GM23338 (cell line): Measurements from ENCODE around the gene ZBBX. TPM values are rescaled to one million over a fixed set of nuclear protein-coding genes. Genes with fewer than 3 reads are reported as not detected.

Experiments used
- ATAC-seq: fragments of 200-7000 bp; cut with Tn5 transposase; 3 replicates; pipeline ENCODE4 v1.9.1; 2020
- DNase-seq: peaks from one replicate; pipeline ENCODE4 v3.0.0-alpha.2; 2015; ENCODE audit warnings: low spot score
- H2AFZ ChIP-seq: fragments of 200-600 bp; sonication (generic); 2 replicates; pipeline ENCODE4 v1.8.0; 2016; ENCODE audit warnings: antibody characterized with exemption, mild to moderate bottlenecking, moderate library complexity
- H3F3A ChIP-seq: fragments of 200-600 bp; sonication (generic); replicated peaks from 2 replicates; pipeline ENCODE4 v1.8.0; 2017; ENCODE audit warnings: antibody characterized with exemption, mixed run types, low read depth
- H3K27ac ChIP-seq: fragments of 200-600 bp; sonication (generic); 2 replicates; pipeline ENCODE4 v1.6.1; 2016; ENCODE audit warnings: low read depth
- H3K27me3 ChIP-seq: fragments of 200-600 bp; sonication (generic); 2 replicates; pipeline ENCODE4 v1.8.0; 2016; ENCODE audit warnings: mild to moderate bottlenecking, mixed run types, moderate library complexity; ENCODE audit not compliant: insufficient read depth
- H3K36me3 ChIP-seq: fragments of 200-600 bp; sonication (generic); 2 replicates; pipeline ENCODE4 v1.8.0; 2016; ENCODE audit warnings: mild to moderate bottlenecking; ENCODE audit not compliant: insufficient read depth
- H3K4me1 ChIP-seq: fragments of 200-600 bp; sonication (generic); 2 replicates; pipeline ENCODE4 v1.8.0; 2016; ENCODE audit warnings: mild to moderate bottlenecking, moderate library complexity; ENCODE audit not compliant: insufficient read depth
- H3K4me2 ChIP-seq: fragments of 200-600 bp; sonication (generic); 2 replicates; pipeline ENCODE4 v1.7.1; 2017; ENCODE audit warnings: mixed run types
- H3K4me3 ChIP-seq: fragments of 200-600 bp; sonication (generic); 2 replicates; pipeline ENCODE4 v1.6.1; 2016; ENCODE audit warnings: mixed run types
- H3K79me2 ChIP-seq: fragments of 200-600 bp; sonication (generic); replicated peaks from 2 replicates; pipeline ENCODE4 v1.8.0; 2017; ENCODE audit warnings: mild to moderate bottlenecking; ENCODE audit not compliant: insufficient read depth
- H3K9me2 ChIP-seq: fragments of 200-600 bp; sonication (generic); 2 replicates; pipeline ENCODE4 v1.8.0; 2017; ENCODE audit not compliant: insufficient read depth
- H4K20me1 ChIP-seq: fragments of 200-600 bp; sonication (generic); replicated peaks from 2 replicates; pipeline ENCODE4 v1.8.0; 2017; ENCODE audit warnings: mild to moderate bottlenecking; ENCODE audit not compliant: insufficient read depth
- H3K27ac Mint-ChIP-seq: 2 replicates; pipeline ENCODE4 v1.8.0; 2020; ENCODE audit warnings: inconsistent platforms, mild to moderate bottlenecking, moderate library complexity, mixed read lengths
- H3K27me3 Mint-ChIP-seq: 3 replicates; pipeline ENCODE4 v1.8.0; 2022; ENCODE audit warnings: low read depth, mild to moderate bottlenecking, moderate library complexity, mixed read lengths, inconsistent platforms; ENCODE audit not compliant: insufficient read depth, poor library complexity
- H3K36me3 Mint-ChIP-seq: 3 replicates; pipeline ENCODE4 v1.8.0; 2021; ENCODE audit warnings: low read depth, mild to moderate bottlenecking, inconsistent platforms, moderate library complexity, mixed read lengths
- H3K4me1 Mint-ChIP-seq: 3 replicates; pipeline ENCODE4 v1.8.0; 2020; ENCODE audit warnings: mild to moderate bottlenecking, inconsistent platforms, mixed read lengths
- H3K4me3 Mint-ChIP-seq: 3 replicates; pipeline ENCODE4 v1.8.0; 2021; ENCODE audit warnings: moderate library complexity, mild to moderate bottlenecking, inconsistent platforms, mixed read lengths
- H3K9me3 Mint-ChIP-seq: 3 replicates; pipeline ENCODE4 v1.8.0; 2020; ENCODE audit warnings: moderate library complexity, mild to moderate bottlenecking, inconsistent platforms, mixed read lengths
- CREB1 ChIP-seq: fragments of 250-450 bp; sonication (Bioruptor Pico); IDR thresholded peaks from 2 replicates; pipeline ENCODE4 v1.5.0; 2020; ENCODE audit warnings: low read depth, mild to moderate bottlenecking, moderate library complexity
- EZH2 ChIP-seq: fragments of 200-600 bp; sonication (generic); IDR thresholded peaks from one replicate; pipeline ENCODE4 v1.8.0; 2017; ENCODE audit warnings: antibody characterized with exemption, mild to moderate bottlenecking, low read depth; ENCODE audit not compliant: unreplicated experiment
- JUNB ChIP-seq: IDR thresholded peaks from one replicate; pipeline ENCODE4 v1.6.1; 2016; ENCODE audit warnings: antibody characterized with exemption; ENCODE audit not compliant: unreplicated experiment
- NANOG ChIP-seq: IDR thresholded peaks from 2 replicates; pipeline ENCODE4 v1.6.1; 2016; ENCODE audit warnings: antibody characterized with exemption, borderline replicate concordance
- POLR2AphosphoS5 ChIP-seq: IDR thresholded peaks from 2 replicates; pipeline ENCODE4 v1.6.1; 2016; ENCODE audit warnings: antibody characterized with exemption, low read depth
- REST ChIP-seq: IDR thresholded peaks from one replicate; pipeline ENCODE4 v1.6.1; 2018; ENCODE audit warnings: antibody characterized with exemption; ENCODE audit not compliant: unreplicated experiment
- STAT1 ChIP-seq: IDR thresholded peaks from one replicate; pipeline ENCODE4 v1.6.1; 2016; ENCODE audit warnings: antibody characterized with exemption; ENCODE audit not compliant: unreplicated experiment
- ZNF114 ChIP-seq: fragments of 250-450 bp; sonication (Bioruptor Pico); IDR thresholded peaks from 2 replicates; pipeline ENCODE4 v1.5.0; 2020; ENCODE audit warnings: mild to moderate bottlenecking, moderate library complexity
- ZNF331 ChIP-seq: fragments of 250-450 bp; sonication (Bioruptor Pico); IDR thresholded peaks from 2 replicates; pipeline ENCODE4 v1.5.0; 2020; ENCODE audit warnings: low read depth, mild to moderate bottlenecking, moderate library complexity
- polyA plus RNA-seq: library from polyadenylated mRNA; unstranded; fragments of >200 nt; fragmentation: Nextera tagmentation; extraction: Ambion mirVana; gene quantifications from 2 replicates; pipeline ENCODE4 v1.2.1, GENCODE V29; 2016
- total RNA-seq: library from RNA; depleted of rRNA; stranded (reverse); fragments of >200 nt; shearing (Covaris generic); gene quantifications from 2 replicates; pipeline ENCODE4 v1.2.3, GENCODE V29; 2014
- TF ChIP-seq, protein P1 (sequence below), 2 experiments: fragments of 200-600 bp in 1 of 2; sonication (generic) in 1 of 2; conservative IDR thresholded peaks; 2 replicates each; pipeline versions ENCODE4 v1.5.1 to v1.6.1; 2016 to 2017; ENCODE audit warnings: antibody characterized with exemption in 2 of 2, low read depth in 2 of 2, mild to moderate bottlenecking in 2 of 2, moderate library complexity in 1 of 2

ZBBX gene
- total and polyA plus RNA-seq, 2 experiments from 2014 or later, result 0.90 to 1.1 TPM

DNA sequence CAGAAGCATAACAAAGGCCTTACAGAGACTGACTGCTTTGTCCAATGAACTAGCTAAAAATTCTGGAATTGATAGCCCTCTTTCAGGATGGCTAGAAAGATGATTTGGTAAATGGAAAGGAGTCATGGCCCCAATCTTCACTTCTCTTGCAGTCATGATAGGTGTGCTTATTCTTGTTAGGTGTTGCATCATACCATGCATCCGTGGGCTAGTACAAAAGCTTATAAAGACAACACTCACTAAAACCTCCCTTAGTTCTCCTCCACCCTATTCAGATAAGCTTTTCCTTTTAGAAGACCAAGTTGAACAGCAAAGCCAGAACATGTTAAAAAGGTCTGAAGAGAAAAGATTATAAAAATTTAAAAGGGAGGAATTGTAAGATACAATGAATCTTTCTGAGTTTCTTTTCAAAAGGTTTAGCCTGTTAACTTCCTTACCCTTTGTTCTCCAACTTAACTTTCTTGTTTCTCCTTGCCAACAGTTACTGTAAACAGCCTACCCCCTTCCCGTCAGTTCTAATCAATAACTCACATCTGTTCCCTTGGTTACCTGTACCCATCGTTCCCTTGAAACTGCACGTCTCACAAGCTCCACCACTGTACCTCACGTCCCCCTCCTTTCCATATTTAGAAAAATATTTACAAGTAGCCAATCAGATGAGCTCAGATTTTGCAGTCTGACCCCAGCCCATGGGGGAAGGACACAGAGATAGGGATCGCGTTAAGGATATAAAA, 105.8 kb downstream of the ZBBX start:
- Mint-ChIP-seq H3K36me3 (peaks cover 20% of the 10 kb centered on the region; the same call in 2 of the 3 replicates), H3K4me3 (no peak overlapping the region), H3K9me3 (peaks cover 22% of the 10 kb centered on the region), H3K27ac (no peak overlapping the region), H3K4me1 (no peaks in the 10 kb centered on the region), H3K27me3 (no peaks in the 10 kb centered on the region)
- no peak for DNase-seq
- Histone ChIP-seq H4K20me1 (no peaks in the 10 kb centered on the region), H3F3A (no peaks in the 10 kb centered on the region), H2AFZ (no peak overlapping the region), H3K4me3 (no peak overlapping the region), H3K79me2 (no peaks in the 10 kb centered on the region), H3K9me2 (peaks cover 10% of the 10 kb centered on the region; the same call in 1 of the 2 replicates), H3K4me2 (no peak overlapping the region), H3K4me1 (no peaks in the 10 kb centered on the region), H3K27me3 (no peaks in the 10 kb centered on the region), H3K27ac (no peak overlapping the region), H3K36me3 (no peaks in the 10 kb centered on the region; the same call in 1 of the 2 replicates)
- TF ChIP-seq, protein P1, sequence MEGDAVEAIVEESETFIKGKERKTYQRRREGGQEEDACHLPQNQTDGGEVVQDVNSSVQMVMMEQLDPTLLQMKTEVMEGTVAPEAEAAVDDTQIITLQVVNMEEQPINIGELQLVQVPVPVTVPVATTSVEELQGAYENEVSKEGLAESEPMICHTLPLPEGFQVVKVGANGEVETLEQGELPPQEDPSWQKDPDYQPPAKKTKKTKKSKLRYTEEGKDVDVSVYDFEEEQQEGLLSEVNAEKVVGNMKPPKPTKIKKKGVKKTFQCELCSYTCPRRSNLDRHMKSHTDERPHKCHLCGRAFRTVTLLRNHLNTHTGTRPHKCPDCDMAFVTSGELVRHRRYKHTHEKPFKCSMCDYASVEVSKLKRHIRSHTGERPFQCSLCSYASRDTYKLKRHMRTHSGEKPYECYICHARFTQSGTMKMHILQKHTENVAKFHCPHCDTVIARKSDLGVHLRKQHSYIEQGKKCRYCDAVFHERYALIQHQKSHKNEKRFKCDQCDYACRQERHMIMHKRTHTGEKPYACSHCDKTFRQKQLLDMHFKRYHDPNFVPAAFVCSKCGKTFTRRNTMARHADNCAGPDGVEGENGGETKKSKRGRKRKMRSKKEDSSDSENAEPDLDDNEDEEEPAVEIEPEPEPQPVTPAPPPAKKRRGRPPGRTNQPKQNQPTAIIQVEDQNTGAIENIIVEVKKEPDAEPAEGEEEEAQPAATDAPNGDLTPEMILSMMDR (conservative IDR thresholded peaks at IDR 0.05; ENCODE audit: low read depth in 2 of 2), result no peak
- TF ChIP-seq ZNF114 (CRISPR knock-in tag) (no peak), CREB1 (no peak), JUNB (no peak), POLR2AphosphoS5 (no peak)
- ATAC-seq, result no peak

- Mint-ChIP-seq H3K27me3 (no peaks in the 10 kb centered on the region), H3K27ac (no peak overlapping the region), H3K4me3 (no peak overlapping the region), H3K36me3 (no peaks in the 10 kb centered on the region), H3K9me3 (no peaks in the 10 kb centered on the region), H3K4me1 (no peaks in the 10 kb centered on the region)
- no peaks in the 10 kb centered on the region for H3K79me2 ChIP-seq
- H3K9me2 ChIP-seq, result peaks cover 3% of the 10 kb centered on the region; the same call in 1 of the 2 replicates
- H3K27me3 ChIP-seq, result no peaks in the 10 kb centered on the region
- no peak overlapping the region for H3K4me2 ChIP-seq
- DNase-seq (no peak), ATAC-seq (no peak)
- no peaks in the 10 kb centered on the region for H3K36me3 ChIP-seq
- H4K20me1 ChIP-seq, result no peaks in the 10 kb centered on the region
- no peaks in the 10 kb centered on the region for H3F3A ChIP-seq
- H3K4me1 ChIP-seq, result no peaks in the 10 kb centered on the region
- H2AFZ ChIP-seq, result 0 out of 2 replicates have a peak overlapping the region, but pooled peaks have one; percentile 19
- no peak overlapping the region for H3K27ac ChIP-seq
- H3K4me3 ChIP-seq, result no peak overlapping the region
- TF ChIP-seq REST, result no peak
- TF ChIP-seq STAT1, result no peak
- TF ChIP-seq CREB1, result no peak
- TF ChIP-seq EZH2, result no peak
- TF ChIP-seq, protein P1 (conservative IDR thresholded peaks at IDR 0.05; ENCODE audit: low read depth in 2 of 2), result no peak
- no peak for TF ChIP-seq JUNB
- TF ChIP-seq ZNF331 (CRISPR knock-in tag), result no peak
- no peak for TF ChIP-seq ZNF114 (CRISPR knock-in tag)
- TF ChIP-seq POLR2AphosphoS5, result no peak
- no peak for TF ChIP-seq NANOG
These were observed 127.1 kb downstream of the ZBBX start for GRCh38 chr3:167253037-167253436.
